Adrenal gland (tissue), 12 donors: ENCODE measurements around the gene ZBTB8B. TPM values are rescaled to one million over a fixed set of nuclear protein-coding genes. Genes with fewer than 3 reads are reported as not detected.
"Not testable (repeated sequence)": the region's sequence is repeated elsewhere in the genome, so short reads cannot be mapped to it uniquely, and the experiment has no call there.

Experiments used
- DNase-seq, 7 donors: peaks; one replicate each; pipeline ENCODE4 v3.0.0-alpha.2; 2019 to 2020
- H3K27ac ChIP-seq, 5 donors: fragments of 200-600 bp; sonication (generic) in 4 of 5; 1 replicate in 3 of 5; 2 replicates in 2 of 5; pipeline versions ENCODE4 v1.5.1 to v1.8.0; 2016 to 2020; ENCODE audit warnings: mild to moderate bottlenecking in 1 of 5
- H3K27me3 ChIP-seq: fragments of 200-600 bp; 2 replicates; pipeline ENCODE4 v1.8.0; 2021
- H3K36me3 ChIP-seq, 2 donors: fragments of 200-600 bp; replicated peaks in 1 of 2; 1 replicate in 1 of 2; 2 replicates in 1 of 2; pipeline versions ENCODE4 v1.5.1 to v1.8.0; 2018 to 2022
- H3K4me1 ChIP-seq, 2 donors: fragments of 200-600 bp; replicated peaks in 1 of 2; 1 replicate in 1 of 2; 2 replicates in 1 of 2; pipeline versions ENCODE4 v1.5.1 to v1.8.0; 2018 to 2021
- H3K4me3 ChIP-seq, 4 donors: fragments of 200-600 bp; sonication (generic) in 3 of 4; one replicate each; pipeline ENCODE4 v1.5.1; 2016 to 2018
- H3K9me3 ChIP-seq, 3 donors: fragments of 200-600 bp; sonication (generic) in 1 of 3; replicated peaks in 1 of 3; 1 replicate in 2 of 3; 2 replicates in 1 of 3; pipeline versions ENCODE4 v1.5.1 to v1.8.0; 2016 to 2021
- POLR2A ChIP-seq, 2 donors: fragments of 450-650 bp; IDR thresholded peaks; one replicate each; pipeline ENCODE4 v1.6.1; 2017; ENCODE audit warnings: antibody characterized with exemption in 2 of 2, mild to moderate bottlenecking in 2 of 2, moderate library complexity in 1 of 2
- WGBS, 4 donors: extraction: QIAGEN DNeasy Blood & Tissue Kit in 2 of 4; methylation state at CpG; one replicate each; pipeline versions ENCODE4 v1.1.5 to v1.1.7; 2013 to 2017; 5-methylcytosine and 5-hydroxymethylcytosine counted together
- intact Hi-C, 2 donors: fragments of 100-400 bp; cut with DNase I; formaldehyde crosslinking; loops; one replicate each; pipeline versions ENCODE4 v1.14.1 to v1.15.0; 2022 to 2023
- polyA plus RNA-seq, 3 donors: library from polyadenylated mRNA; stranded (reverse); fragments of 200-250 nt in 2 of 3; fragments of 350-450 nt in 1 of 3; fragmentation: Illumina TruSeq in 1 of 3; extraction: RNeasy Lipid Tissue Mini Kit (QIAGEN cat#74804) in 1 of 3; gene quantifications; one replicate each; pipeline ENCODE4 v1.2.3, GENCODE V29; 2013 to 2014
- total RNA-seq, 9 donors: library from RNA; depleted of rRNA in 4 of 9; stranded (reverse); fragments of >200 nt in 4 of 9; fragments of 120-200 nt in 1 of 9; fragmentation: NEBNext Ultra II Directional in 1 of 9; extraction: Animal tissue kit (Norgen Biotek cat#: 25700) in 1 of 9; gene quantifications; one replicate each; pipeline versions ENCODE4 v1.1.0 to v1.2.4, GENCODE V29; 2013 to 2023
- TF ChIP-seq, protein P1 (sequence below), 6 experiments: fragments of 450-650 bp in 4 of 6; fragments of 200-600 bp in 2 of 6; sonication (generic) in 1 of 6; IDR thresholded peaks; 1 replicate in 5 of 6; 2 replicates in 1 of 6; pipeline versions ENCODE4 v1.5.1 to v1.8.0; 2016 to 2021; ENCODE audit warnings: antibody characterized with exemption in 6 of 6, mild to moderate bottlenecking in 2 of 6, moderate library complexity in 1 of 6
- donor health status: healthy with polysubstance abuse.
- donor health status: Bipolar disorder and iron deficiency.
- donor health status: DM: yes; HTN: yes; CAD: no.
- donor health status: DM: no; HTN: no; CAD: no.
- donor health status: DM: no; HTN: no; CAD: no.
- donor health status: DM: yes; HTN: yes; CAD: no.

Gene ZBTB8B
- total and polyA plus RNA-seq, 12 donors = under 0.01 to 0.89 (median 0.09) TPM; not detected in 2

DNA sequence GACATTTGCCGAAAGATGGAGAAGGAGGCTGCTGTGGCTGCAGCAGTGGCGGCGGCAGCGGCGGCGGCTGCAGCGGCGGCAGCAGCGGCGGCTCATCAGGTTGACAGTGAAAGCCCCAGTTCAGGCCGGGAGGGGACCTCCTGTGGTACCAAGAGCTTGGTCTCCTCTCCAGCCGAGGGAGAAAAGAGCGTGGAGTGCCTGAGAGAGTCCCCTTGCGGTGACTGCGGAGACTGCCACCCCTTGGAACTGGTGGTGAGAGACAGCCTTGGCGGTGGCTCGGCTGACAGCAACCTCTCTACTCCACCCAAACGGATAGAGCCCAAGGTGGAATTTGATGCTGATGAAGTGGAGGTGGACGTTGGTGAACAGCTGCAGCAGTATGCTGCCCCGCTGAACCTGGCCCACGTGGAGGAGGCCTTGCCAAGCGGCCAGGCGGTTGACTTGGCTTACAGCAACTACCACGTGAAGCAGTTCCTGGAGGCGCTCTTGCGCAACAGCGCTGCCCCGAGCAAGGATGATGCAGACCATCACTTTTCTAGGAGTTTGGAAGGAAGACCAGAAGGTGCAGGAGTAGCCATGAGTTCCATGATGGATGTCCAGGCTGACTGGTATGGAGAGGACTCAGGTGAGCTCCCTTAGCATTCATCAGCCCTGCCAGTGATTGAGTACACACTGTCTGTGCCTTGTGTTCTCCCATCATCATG, 6.3 kb downstream of the ZBTB8B start:
- DNase-seq = no peak
- Histone ChIP-seq H3K4me1 (no peaks in the 10 kb centered on the region), H3K36me3 (no peaks in the 10 kb centered on the region), H3K27ac (no peak overlapping the region), H3K27me3 (no peaks in the 10 kb centered on the region), H3K4me3 (no peak overlapping the region), H3K9me3 (no peaks in the 10 kb centered on the region)
- intact Hi-C loops = no loop called here
- TF ChIP-seq, protein P1, sequence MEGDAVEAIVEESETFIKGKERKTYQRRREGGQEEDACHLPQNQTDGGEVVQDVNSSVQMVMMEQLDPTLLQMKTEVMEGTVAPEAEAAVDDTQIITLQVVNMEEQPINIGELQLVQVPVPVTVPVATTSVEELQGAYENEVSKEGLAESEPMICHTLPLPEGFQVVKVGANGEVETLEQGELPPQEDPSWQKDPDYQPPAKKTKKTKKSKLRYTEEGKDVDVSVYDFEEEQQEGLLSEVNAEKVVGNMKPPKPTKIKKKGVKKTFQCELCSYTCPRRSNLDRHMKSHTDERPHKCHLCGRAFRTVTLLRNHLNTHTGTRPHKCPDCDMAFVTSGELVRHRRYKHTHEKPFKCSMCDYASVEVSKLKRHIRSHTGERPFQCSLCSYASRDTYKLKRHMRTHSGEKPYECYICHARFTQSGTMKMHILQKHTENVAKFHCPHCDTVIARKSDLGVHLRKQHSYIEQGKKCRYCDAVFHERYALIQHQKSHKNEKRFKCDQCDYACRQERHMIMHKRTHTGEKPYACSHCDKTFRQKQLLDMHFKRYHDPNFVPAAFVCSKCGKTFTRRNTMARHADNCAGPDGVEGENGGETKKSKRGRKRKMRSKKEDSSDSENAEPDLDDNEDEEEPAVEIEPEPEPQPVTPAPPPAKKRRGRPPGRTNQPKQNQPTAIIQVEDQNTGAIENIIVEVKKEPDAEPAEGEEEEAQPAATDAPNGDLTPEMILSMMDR (IDR thresholded peaks at IDR 0.05) = peak in 1 of 6 experiments; percentile 33
- no peak for TF ChIP-seq POLR2A (IDR thresholded peaks at IDR 0.05)
- 71 to 78% (median 74%) methylated on average over 15 to 28 of the region's 28 CpGs for WGBS, 4 donors

DNA sequence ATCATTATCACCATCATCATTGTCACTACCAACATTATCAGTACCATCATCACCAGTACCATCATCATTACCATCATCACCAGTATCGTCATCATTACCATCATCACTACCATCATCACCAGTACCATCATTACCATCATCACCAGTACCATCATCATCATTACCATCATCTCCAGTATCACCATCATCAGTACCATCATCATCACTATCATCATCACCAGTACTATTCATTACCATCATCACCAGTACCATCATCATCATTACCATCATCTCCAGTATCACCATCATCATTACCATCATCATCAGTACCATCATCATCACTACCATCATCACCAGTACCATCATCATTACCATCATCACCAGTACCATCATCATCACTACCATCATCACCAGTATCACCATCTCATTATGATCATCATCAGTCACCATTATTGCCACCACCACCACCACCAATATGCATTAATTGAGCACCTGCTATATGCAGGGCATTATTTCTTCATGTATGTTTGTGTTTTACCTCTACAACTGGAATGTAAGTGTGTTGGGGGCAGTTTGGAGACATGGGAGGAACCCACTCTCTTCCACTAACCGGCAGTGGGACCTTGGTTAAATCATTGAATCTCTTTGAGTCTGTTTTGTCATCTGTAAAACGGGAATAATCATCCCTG, 7.0 kb downstream of the ZBTB8B start:
- TF ChIP-seq, protein P1 (IDR thresholded peaks at IDR 0.05) = no peak
- TF ChIP-seq POLR2A (IDR thresholded peaks at IDR 0.05) = no peak
- no peaks in the 10 kb centered on the region for H3K9me3 ChIP-seq
- WGBS, 4 donors = 81 to 88% (median 87%) methylated on average over 3 of the region's 3 CpGs
- DNase-seq = no peak
- no peaks in the 10 kb centered on the region for H3K27me3 ChIP-seq
- H3K27ac ChIP-seq = no peak overlapping the region
- H3K4me3 ChIP-seq = no peak overlapping the region
- intact Hi-C loops = no loop called here
- H3K36me3 ChIP-seq = no peaks in the 10 kb centered on the region
- no peaks in the 10 kb centered on the region for H3K4me1 ChIP-seq

DNA sequence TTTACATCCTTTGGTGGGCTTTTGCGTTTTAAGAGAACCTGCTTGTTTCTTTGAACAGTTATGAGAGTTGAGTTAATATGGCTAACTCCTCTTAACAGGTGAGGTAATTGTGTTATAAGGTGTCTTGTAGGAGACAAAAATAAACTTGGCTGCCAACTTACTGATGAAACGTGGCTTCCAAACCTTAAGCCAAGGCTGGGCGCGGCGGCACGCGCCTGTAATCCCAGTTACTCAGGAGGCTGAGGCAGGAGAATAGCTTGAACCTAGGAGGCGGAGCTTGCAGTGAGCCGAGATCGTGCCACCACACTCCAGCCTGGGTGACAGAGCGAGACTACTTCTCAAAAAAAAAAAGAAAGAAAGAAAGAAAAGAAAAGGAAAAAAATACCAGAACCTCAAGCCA, 8.1 kb downstream of the ZBTB8B start:
- H3K4me1 ChIP-seq, DNase-seq, H3K27ac ChIP-seq, H3K36me3 ChIP-seq, H3K9me3 ChIP-seq, intact Hi-C loops, H3K27me3 ChIP-seq, H3K4me3 ChIP-seq: not testable (repeated sequence)
- WGBS, 4 donors = 72 to 83% (median 80%) methylated on average over 9 to 11 of the region's 11 CpGs

DNA sequence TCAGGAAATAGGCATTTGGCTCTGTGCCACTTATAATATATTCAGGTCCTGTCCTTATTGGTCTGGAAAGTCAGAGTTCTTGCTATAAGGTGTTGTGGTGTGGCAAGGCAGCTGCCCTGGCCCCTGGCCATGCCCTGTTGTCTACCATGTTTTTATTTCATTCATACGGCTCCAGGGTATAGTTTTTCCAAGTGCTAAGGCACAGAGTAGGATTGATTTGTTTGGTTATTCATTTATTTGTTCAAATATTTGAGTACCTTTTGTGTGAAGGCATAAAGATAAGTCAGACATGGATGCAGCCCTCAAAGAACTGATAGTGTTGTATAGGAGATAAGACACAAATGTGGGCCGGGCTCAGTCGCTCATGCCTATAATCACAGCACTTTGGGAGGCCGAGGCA, 10.1 kb downstream of the ZBTB8B start:
- no peaks in the 10 kb centered on the region for H3K9me3 ChIP-seq
- no peaks in the 10 kb centered on the region for H3K27me3 ChIP-seq
- TF ChIP-seq POLR2A (IDR thresholded peaks at IDR 0.05) = no peak
- TF ChIP-seq, protein P1 (IDR thresholded peaks at IDR 0.05) = no peak
- DNase-seq = no peak
- no peak overlapping the region for H3K27ac ChIP-seq
- WGBS, 4 donors = 90 to 92% (median 91%) methylated on average over 4 of the region's 4 CpGs
- H3K4me1 ChIP-seq = no peaks in the 10 kb centered on the region
- no peaks in the 10 kb centered on the region for H3K36me3 ChIP-seq
- intact Hi-C loops = no loop called here
- no peak overlapping the region for H3K4me3 ChIP-seq
